ENCODE data around the gene EIF4A3.

EIF4A3 gene

GRCh38 chr17:80102664-80103448, 44.1 kb downstream of the EIF4A3 start:
- H3K18ac ChIP-seq (ENCODE audit: low read length) = no peak overlapping the region
- H3K4me2 ChIP-seq (ENCODE audit: low read length) = no peak overlapping the region
- H3K27me3 ChIP-seq (ENCODE audit: insufficient read depth, low read length, poor library complexity) = no peaks in the 10 kb centered on the region
- DNase-seq = no peak
- no peaks in the 10 kb centered on the region for H3K79me1 ChIP-seq (ENCODE audit: low read length)
- no peak overlapping the region for H3K9ac ChIP-seq (ENCODE audit: low read length)
- no peak overlapping the region for H3K4ac ChIP-seq (ENCODE audit: low read depth, low read length)
- H2AK5ac ChIP-seq (ENCODE audit: low read length) = no peak overlapping the region
- peak overlapping the region; percentile 90 for H3K56ac ChIP-seq (ENCODE audit: low read length)
- no peaks in the 10 kb centered on the region for H3K79me2 ChIP-seq (ENCODE audit: control insufficient read depth, insufficient read depth, low read length)
- H3K4me1 ChIP-seq (ENCODE audit: control insufficient read depth, low read depth, low read length) = no peaks in the 10 kb centered on the region
- H3K27ac ChIP-seq (ENCODE audit: low read depth, low read length) = no peak overlapping the region
- no peak overlapping the region for H2BK120ac ChIP-seq (ENCODE audit: low read depth, low read length)
- H3K36me3 ChIP-seq (ENCODE audit: control insufficient read depth, insufficient read depth, low read length) = no peaks in the 10 kb centered on the region
- no peak overlapping the region for H2BK5ac ChIP-seq (ENCODE audit: low read length)
- H4K5ac ChIP-seq (ENCODE audit: low read length) = no peak overlapping the region
- H4K8ac ChIP-seq (ENCODE audit: low read depth, low read length) = no peak overlapping the region
- H2BK15ac ChIP-seq (replicated peaks; ENCODE audit: low read depth) = no peak overlapping the region
- H3K4me3 ChIP-seq (ENCODE audit: low read length) = no peak overlapping the region
- H3K23ac ChIP-seq (ENCODE audit: low read length) = no peak overlapping the region
- WGBS (ENCODE audit: extremely low coverage, insufficient coverage, low lambda C conversion rate) = no CpG with 5 or more reads among the region's 15 CpGs

DNA sequence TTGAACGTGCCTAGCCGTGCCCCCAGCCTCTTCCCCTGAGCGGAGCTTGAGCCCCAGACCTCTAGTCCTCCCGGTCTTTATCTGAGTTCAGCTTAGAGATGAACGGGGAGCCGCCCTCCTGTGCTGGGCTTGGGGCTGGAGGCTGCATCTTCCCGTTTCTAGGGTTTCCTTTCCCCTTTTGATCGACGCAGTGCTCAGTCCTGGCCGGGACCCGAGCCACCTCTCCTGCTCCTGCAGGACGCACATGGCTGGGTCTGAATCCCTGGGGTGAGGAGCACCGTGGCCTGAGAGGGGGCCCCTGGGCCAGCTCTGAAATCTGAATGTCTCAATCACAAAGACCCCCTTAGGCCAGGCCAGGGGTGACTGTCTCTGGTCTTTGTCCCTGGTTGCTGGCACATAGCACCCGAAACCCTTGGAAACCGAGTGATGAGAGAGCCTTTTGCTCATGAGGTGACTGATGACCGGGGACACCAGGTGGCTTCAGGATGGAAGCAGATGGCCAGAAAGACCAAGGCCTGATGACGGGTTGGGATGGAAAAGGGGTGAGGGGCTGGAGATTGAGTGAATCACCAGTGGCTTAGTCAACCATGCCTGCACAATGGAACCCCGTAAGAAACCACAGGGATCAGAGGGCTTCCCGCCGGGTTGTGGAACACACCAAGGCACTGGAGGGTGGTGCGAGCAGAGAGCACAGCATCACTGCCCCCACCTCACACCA, 44.8 kb downstream of the EIF4A3 start:
- H2BK5ac ChIP-seq (ENCODE audit: low read length) = no peak overlapping the region
- H4K8ac ChIP-seq (ENCODE audit: low read depth, low read length) = no peak overlapping the region
- peak overlapping the region; percentile 65 for H3K18ac ChIP-seq (ENCODE audit: low read length)
- no peaks in the 10 kb centered on the region for H3K79me1 ChIP-seq (ENCODE audit: low read length)
- H2BK15ac ChIP-seq (replicated peaks; ENCODE audit: low read depth) = no peak overlapping the region
- no peaks in the 10 kb centered on the region for H3K79me2 ChIP-seq (ENCODE audit: control insufficient read depth, insufficient read depth, low read length)
- no peaks in the 10 kb centered on the region for H3K36me3 ChIP-seq (ENCODE audit: control insufficient read depth, insufficient read depth, low read length)
- H3K23ac ChIP-seq (ENCODE audit: low read length) = no peak overlapping the region
- peak overlapping the region; percentile 85 for H3K4me2 ChIP-seq (ENCODE audit: low read length)
- H4K5ac ChIP-seq (ENCODE audit: low read length) = no peak overlapping the region
- no peaks in the 10 kb centered on the region for H3K4me1 ChIP-seq (ENCODE audit: control insufficient read depth, low read depth, low read length)
- peak overlapping the region; percentile 73 for H3K9ac ChIP-seq (ENCODE audit: low read length)
- no peaks in the 10 kb centered on the region for H3K27me3 ChIP-seq (ENCODE audit: insufficient read depth, low read length, poor library complexity)
- no peak overlapping the region for H2AK5ac ChIP-seq (ENCODE audit: low read length)
- peak overlapping the region; percentile 53 for H3K4me3 ChIP-seq (ENCODE audit: low read length)
- H3K56ac ChIP-seq (ENCODE audit: low read length) = peak overlapping the region; percentile 90
- H3K27ac ChIP-seq (ENCODE audit: low read depth, low read length) = no peak overlapping the region
- H3K4ac ChIP-seq (ENCODE audit: low read depth, low read length) = no peak overlapping the region
- peak; percentile 34 for DNase-seq
- no peak overlapping the region for H2BK120ac ChIP-seq (ENCODE audit: low read depth, low read length)
- no CpG with 5 or more reads among the region's 21 CpGs for WGBS (ENCODE audit: extremely low coverage, insufficient coverage, low lambda C conversion rate)

DNA sequence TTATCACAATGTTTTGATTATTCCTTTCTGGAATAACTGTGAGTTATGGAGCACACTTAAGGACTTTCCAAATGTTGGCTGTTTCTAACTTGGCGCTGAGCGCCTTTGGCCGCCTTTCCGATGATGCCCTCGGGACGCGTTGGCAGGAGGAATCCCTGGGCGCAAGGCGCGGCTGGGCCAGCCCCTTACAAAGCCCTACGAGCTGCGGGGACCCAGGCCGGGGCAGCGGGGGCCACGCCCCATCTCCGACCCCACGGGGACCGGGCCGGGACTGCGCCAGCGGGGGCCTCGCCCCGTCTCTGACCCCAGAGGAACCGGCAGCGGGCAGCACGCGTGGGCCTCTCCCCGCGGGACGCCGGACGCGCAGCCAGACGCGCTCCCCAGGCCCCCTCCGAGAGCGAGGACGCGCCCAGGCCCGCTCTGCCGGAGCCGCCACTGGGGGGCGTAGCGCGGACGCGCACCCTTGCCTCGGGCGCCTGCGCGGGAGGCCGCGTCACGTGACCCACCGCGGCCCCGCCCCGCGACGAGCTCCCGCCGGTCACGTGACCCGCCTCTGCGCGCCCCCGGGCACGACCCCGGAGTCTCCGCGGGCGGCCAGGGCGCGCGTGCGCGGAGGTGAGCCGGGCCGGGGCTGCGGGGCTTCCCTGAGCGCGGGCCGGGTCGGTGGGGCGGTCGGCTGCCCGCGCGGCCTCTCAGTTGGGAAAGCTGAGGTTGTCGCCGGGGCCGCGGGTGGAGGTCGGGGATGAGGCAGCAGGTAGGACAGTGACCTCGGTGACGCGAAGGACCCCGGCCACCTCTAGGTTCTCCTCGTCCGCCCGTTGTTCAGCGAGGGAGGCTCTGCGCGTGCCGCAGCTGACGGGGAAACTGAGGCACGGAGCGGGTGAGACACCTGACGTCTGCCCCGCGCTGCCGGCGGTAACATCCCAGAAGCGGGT, 45.6 kb downstream of the EIF4A3 start, which contains the start of gene GAA:
Gene GAA, plus strand, starts transcription at position 571 of the 935 bp plus-strand sequence. CDS start 3,006 bp downstream, outside the sequence.
- no peaks in the 10 kb centered on the region for H3K36me3 ChIP-seq (ENCODE audit: control insufficient read depth, insufficient read depth, low read length)
- H4K8ac ChIP-seq (ENCODE audit: low read depth, low read length) = no peak within 1 kb of the TSS
- H3K4me2 ChIP-seq (ENCODE audit: low read length) = peak within 1 kb of the TSS; percentile 86
- peak within 1 kb of the TSS; percentile 78 for H3K18ac ChIP-seq (ENCODE audit: low read length)
- H3K4me3 ChIP-seq (ENCODE audit: low read length) = peak within 1 kb of the TSS; percentile 64
- H2AK5ac ChIP-seq (ENCODE audit: low read length) = no peak within 1 kb of the TSS
- H4K5ac ChIP-seq (ENCODE audit: low read length) = no peak within 1 kb of the TSS
- H3K4me1 ChIP-seq (ENCODE audit: control insufficient read depth, low read depth, low read length) = no peaks in the 10 kb centered on the region
- H3K27ac ChIP-seq (ENCODE audit: low read depth, low read length) = no peak within 1 kb of the TSS
- H3K27me3 ChIP-seq (ENCODE audit: insufficient read depth, low read length, poor library complexity) = no peaks in the 10 kb centered on the region
- no peak within 1 kb of the TSS for H3K23ac ChIP-seq (ENCODE audit: low read length)
- H3K79me2 ChIP-seq (ENCODE audit: control insufficient read depth, insufficient read depth, low read length) = no peaks in the 10 kb centered on the region
- no peak within 1 kb of the TSS for H2BK120ac ChIP-seq (ENCODE audit: low read depth, low read length)
- H3K4ac ChIP-seq (ENCODE audit: low read depth, low read length) = peak within 1 kb of the TSS; percentile 4
- WGBS (ENCODE audit: extremely low coverage, insufficient coverage, low lambda C conversion rate) = no CpG with 5 or more reads among the region's 114 CpGs
- H2BK15ac ChIP-seq (replicated peaks; ENCODE audit: low read depth) = no peak within 1 kb of the TSS
- H3K56ac ChIP-seq (ENCODE audit: low read length) = peak within 1 kb of the TSS; percentile 96
- peak within 1 kb of the TSS; percentile 89 for H3K9ac ChIP-seq (ENCODE audit: low read length)
- DNase-seq = peak; percentile 85
- no peaks in the 10 kb centered on the region for H3K79me1 ChIP-seq (ENCODE audit: low read length)
- H2BK5ac ChIP-seq (ENCODE audit: low read length) = no peak within 1 kb of the TSS

DNA sequence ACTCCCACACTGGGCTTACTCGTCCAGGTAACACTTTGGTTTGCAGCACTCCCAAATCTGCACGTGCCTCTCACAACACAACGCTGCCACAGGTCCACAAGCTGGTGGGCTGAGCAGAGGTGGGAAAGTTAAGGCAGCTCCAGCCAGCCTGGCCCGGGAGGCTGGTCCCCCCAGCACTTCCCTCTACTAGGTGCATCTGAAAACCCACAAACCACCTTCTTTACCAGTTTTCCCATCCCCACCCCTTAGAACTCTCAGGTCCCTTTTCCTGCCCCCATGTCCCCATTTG, 46.9 kb downstream of the EIF4A3 start:
- no peak overlapping the region for H4K8ac ChIP-seq (ENCODE audit: low read depth, low read length)
- WGBS (ENCODE audit: extremely low coverage, insufficient coverage, low lambda C conversion rate) = no CpG with 5 or more reads among the region's 4 CpGs
- H3K79me1 ChIP-seq (ENCODE audit: low read length) = no peaks in the 10 kb centered on the region
- no peak for DNase-seq
- no peak overlapping the region for H3K9ac ChIP-seq (ENCODE audit: low read length)
- no peak overlapping the region for H2BK15ac ChIP-seq (replicated peaks; ENCODE audit: low read depth)
- H3K56ac ChIP-seq (ENCODE audit: low read length) = no peak overlapping the region
- H2AK5ac ChIP-seq (ENCODE audit: low read length) = no peak overlapping the region
- H3K4ac ChIP-seq (ENCODE audit: low read depth, low read length) = no peak overlapping the region
- H3K4me1 ChIP-seq (ENCODE audit: control insufficient read depth, low read depth, low read length) = no peaks in the 10 kb centered on the region
- no peak overlapping the region for H3K4me2 ChIP-seq (ENCODE audit: low read length)
- no peak overlapping the region for H3K27ac ChIP-seq (ENCODE audit: low read depth, low read length)
- H4K5ac ChIP-seq (ENCODE audit: low read length) = no peak overlapping the region
- no peaks in the 10 kb centered on the region for H3K36me3 ChIP-seq (ENCODE audit: control insufficient read depth, insufficient read depth, low read length)
- H3K18ac ChIP-seq (ENCODE audit: low read length) = no peak overlapping the region
- H2BK5ac ChIP-seq (ENCODE audit: low read length) = no peak overlapping the region
- H3K23ac ChIP-seq (ENCODE audit: low read length) = no peak overlapping the region
- no peak overlapping the region for H3K4me3 ChIP-seq (ENCODE audit: low read length)
- no peaks in the 10 kb centered on the region for H3K79me2 ChIP-seq (ENCODE audit: control insufficient read depth, insufficient read depth, low read length)
- no peak overlapping the region for H2BK120ac ChIP-seq (ENCODE audit: low read depth, low read length)
- no peaks in the 10 kb centered on the region for H3K27me3 ChIP-seq (ENCODE audit: insufficient read depth, low read length, poor library complexity)

GRCh38 chr17:80099291-80100034, 47.5 kb downstream of the EIF4A3 start:
- Histone ChIP-seq H3K18ac (ENCODE audit: low read length) (no peak overlapping the region), H3K4me2 (ENCODE audit: low read length) (no peak overlapping the region), H3K4me1 (ENCODE audit: control insufficient read depth, low read depth, low read length) (no peaks in the 10 kb centered on the region), H3K79me1 (ENCODE audit: low read length) (no peaks in the 10 kb centered on the region), H2BK5ac (ENCODE audit: low read length) (no peak overlapping the region), H3K4me3 (ENCODE audit: low read length) (no peak overlapping the region), H2BK120ac (ENCODE audit: low read depth, low read length) (no peak overlapping the region), H2BK15ac (replicated peaks; ENCODE audit: low read depth) (no peak overlapping the region), H4K5ac (ENCODE audit: low read length) (no peak overlapping the region), H2AK5ac (ENCODE audit: low read length) (no peak overlapping the region), H3K27ac (ENCODE audit: low read depth, low read length) (no peak overlapping the region), H3K36me3 (ENCODE audit: control insufficient read depth, insufficient read depth, low read length) (no peaks in the 10 kb centered on the region), H3K9ac (ENCODE audit: low read length) (no peak overlapping the region), H4K8ac (ENCODE audit: low read depth, low read length) (no peak overlapping the region), H3K4ac (ENCODE audit: low read depth, low read length) (no peak overlapping the region), H3K79me2 (ENCODE audit: control insufficient read depth, insufficient read depth, low read length) (no peaks in the 10 kb centered on the region), H3K56ac (ENCODE audit: low read length) (no peak overlapping the region), H3K23ac (ENCODE audit: low read length) (no peak overlapping the region), H3K27me3 (ENCODE audit: insufficient read depth, low read length, poor library complexity) (no peaks in the 10 kb centered on the region)
- WGBS (ENCODE audit: extremely low coverage, insufficient coverage, low lambda C conversion rate) = no CpG with 5 or more reads among the region's 27 CpGs
- no peak for DNase-seq

Data from mesendoderm (in vitro differentiated cells).